HepG2 (cell line): ENCODE results near the gene NDE1. TPM values are rescaled to one million over a fixed set of nuclear protein-coding genes. Genes with fewer than 3 reads are reported as not detected.

Experiments used
- ATAC-seq: fragments of 200-7000 bp; cut with Tn5 transposase; 3 replicates; pipeline ENCODE4 v1.9.1; 2020; ENCODE audit warnings: mild to moderate bottlenecking, moderate library complexity
- BruUV-seq: library from RNA; stranded (reverse); fragments of 400-500 nt; replicated peaks from 2 replicates; lab custom pipeline; 2021; lab: Mats Ljungman, UMichigan
- CTCF ChIA-PET: fragments of 300-600 bp; formaldehyde crosslinking; extraction: SDS; loops from one replicate; lab custom pipeline; 2021; ENCODE audit warnings: low total read pairs, inconsistent platforms, low intra/inter-chr PET ratio; lab: Yijun Ruan, JAX
- POLR2A ChIA-PET: fragments of 350-600 bp; sonication (Branson Sonifier 250); formaldehyde crosslinking; loops from one replicate; lab custom pipeline; 2020; ENCODE audit warnings: antibody characterized with exemption, inconsistent platforms; lab: Yijun Ruan, JAX
- DNase-seq: peaks from one replicate; pipeline ENCODE4 v3.0.0-alpha.2; 2015; ENCODE audit warnings: low spot score
- FAIRE-seq: peaks from 3 replicates; lab custom pipeline; 2011; peaks lifted over from hg19 to GRCh38; lab: Jason Lieb, UNC
- H2AFZ ChIP-seq: one replicate; pipeline ENCODE4 v1.6.1; 2011; ENCODE audit warnings: low read length, inconsistent platforms
- H3K27ac ChIP-seq: fragments of 300-600 bp; 3 replicates; pipeline ENCODE4 v1.8.0; 2011; ENCODE audit warnings: mixed run types, mild to moderate bottlenecking, mixed read lengths, low read length, inconsistent platforms; ENCODE audit not compliant: insufficient read depth; ENCODE audit errors: extremely low read length
- H3K27me3 ChIP-seq, 2 experiments: fragments of 200-600 bp in 1 of 2; 2 replicates in 1 of 2; 3 replicates in 1 of 2; pipeline versions ENCODE4 v1.6.0 to v1.8.0; 2011; ENCODE audit warnings: low read length in 2 of 2, mild to moderate bottlenecking in 2 of 2, moderate library complexity in 2 of 2, inconsistent platforms in 1 of 2; ENCODE audit not compliant: insufficient read depth in 2 of 2, control insufficient read depth in 1 of 2
- H3K36me3 ChIP-seq, 2 experiments: fragments of 200-600 bp in 1 of 2; replicated peaks in 1 of 2; 2 replicates in 1 of 2; 3 replicates in 1 of 2; pipeline versions ENCODE4 v1.5.1 to v1.8.0; 2011; ENCODE audit warnings: low read length in 2 of 2, inconsistent platforms in 1 of 2; ENCODE audit not compliant: insufficient read depth in 2 of 2, control insufficient read depth in 1 of 2
- H3K4me1 ChIP-seq: 2 replicates; pipeline ENCODE4 v1.5.1; 2012; ENCODE audit warnings: low read length, inconsistent platforms; ENCODE audit not compliant: insufficient read depth
- H3K4me2 ChIP-seq: 2 replicates; pipeline ENCODE4 v1.6.0; 2011; ENCODE audit warnings: low read depth, low read length, inconsistent platforms
- H3K4me3 ChIP-seq, 3 experiments: fragments of 200-600 bp in 1 of 3; sonication (generic), shearing (Covaris generic) in 1 of 3; replicated peaks in 1 of 3; 2 replicates each; pipeline ENCODE4 v1.5.1; 2011 to 2016; ENCODE audit warnings: low read length in 3 of 3, inconsistent platforms in 2 of 3, low read depth in 2 of 3, mild to moderate bottlenecking in 2 of 3, control low read depth in 1 of 3, mixed read lengths in 1 of 3; ENCODE audit not compliant: insufficient read depth in 1 of 3
- H3K79me2 ChIP-seq: one replicate; pipeline ENCODE4 v1.6.1; 2011; ENCODE audit warnings: low read length, inconsistent platforms; ENCODE audit not compliant: insufficient read depth
- H3K9ac ChIP-seq: 2 replicates; pipeline ENCODE4 v1.6.0; 2011; ENCODE audit warnings: mild to moderate bottlenecking, low read depth, low read length, inconsistent platforms; ENCODE audit not compliant: insufficient read depth
- H3K9me3 ChIP-seq: 2 replicates; pipeline ENCODE4 v1.5.1; 2012; ENCODE audit warnings: mild to moderate bottlenecking, low read length
- H4K20me1 ChIP-seq: 2 replicates; pipeline ENCODE4 v1.6.0; 2011; ENCODE audit warnings: inconsistent platforms, mild to moderate bottlenecking, low read length, moderate library complexity; ENCODE audit not compliant: insufficient read depth
- KDM5A ChIP-seq: fragments of 200-600 bp; sonication (generic); IDR thresholded peaks from 2 replicates; pipeline ENCODE4 v1.7.0; 2018; ENCODE audit warnings: antibody characterized with exemption, mild to moderate bottlenecking, low read length, borderline replicate concordance
- ZBTB40 ChIP-seq, 2 experiments: fragments of 450-650 bp in 1 of 2; sonication (generic) in 1 of 2; formaldehyde crosslinking in 1 of 2; IDR thresholded peaks; 2 replicates each; pipeline versions ENCODE4 v1.6.1 to v1.8.0; 2016 to 2022; ENCODE audit warnings: antibody characterized with exemption in 1 of 2, mild to moderate bottlenecking in 1 of 2, missing genetic modification reagents in 1 of 2
- ZHX2 ChIP-seq, 2 experiments: sonication (generic) in 1 of 2; formaldehyde crosslinking in 1 of 2; IDR thresholded peaks; 2 replicates each; pipeline versions ENCODE4 v1.6.1 to v1.9.0; 2014 to 2022; ENCODE audit warnings: antibody characterized with exemption in 1 of 2, borderline replicate concordance in 1 of 2, inconsistent platforms in 1 of 2, low read depth in 1 of 2, missing genetic modification reagents in 1 of 2
- WGBS: methylation state at CpG from one replicate; pipeline ENCODE4 v1.1.6; 2017; ENCODE audit warnings: low lambda C conversion rate; 5-methylcytosine and 5-hydroxymethylcytosine counted together
- in situ Hi-C: cut with HindIII; loops from 2 replicates; pipeline ENCODE4 v1.10.0; 2017; ENCODE audit warnings: low pct_unique_long_range_greater_than_20kb; ENCODE audit not compliant: extremely low pct_ligation_motif_present
- intact Hi-C: fragments of 100-400 bp; cut with micrococcal nuclease; formaldehyde crosslinking; loops from one replicate; pipeline ENCODE4 v1.10.0; 2022; ENCODE audit not compliant: unreplicated experiment
- polyA plus RNA-seq, 8 experiments: library from polyadenylated mRNA; depleted of rRNA in 3 of 8; stranded (reverse) in 7 of 8; unstranded in 1 of 8; fragments of >200 nt; fragmentation: Illumina TruSeq in 4 of 8; extraction: Trizol in 4 of 8; gene quantifications; 2 replicates each; pipeline versions ENCODE4 v1.2.1 to v1.2.3, GENCODE V29; 2011 to 2016; ENCODE audit warnings: low read depth in 4 of 8, missing spikeins in 1 of 8, mixed read lengths in 1 of 8; ENCODE audit not compliant: insufficient read depth in 1 of 8
- total RNA-seq, 5 experiments: library from RNA; depleted of rRNA; stranded (reverse); fragments of >200 nt; fragmentation: Illumina TruSeq; extraction: Trizol; gene quantifications; 2 replicates each; pipeline ENCODE4 v1.2.3, GENCODE V29; 2016; ENCODE audit warnings: low read depth in 1 of 5

Gene NDE1
- total and polyA plus RNA-seq, 2 of the 13 experiments (the other 11 are each of a cell fraction or from before 2014, with no cell fraction given) = 40.9 to 72.5 TPM

GRCh38 chr16:15752717-15753488, 102.9 kb downstream of the NDE1 start (continued):
- TF ChIP-seq ZHX2 (IDR thresholded peaks at IDR 0.05; ENCODE audit: low read depth) (no peak), ZHX2 (CRISPR knock-in tag; IDR thresholded peaks at IDR 0.05; ENCODE audit: borderline replicate concordance) (no peak), KDM5A (no peak)

GRCh38 chr16:15754821-15755534, 104.9 kb downstream of the NDE1 start:
- no peaks in the 10 kb centered on the region for H3K36me3 ChIP-seq
- no peaks in the 10 kb centered on the region for H3K4me1 ChIP-seq
- no peaks in the 10 kb centered on the region for H3K79me2 ChIP-seq
- no peak overlapping the region for H3K4me2 ChIP-seq
- no peak for FAIRE-seq
- ATAC-seq = no peak
- H4K20me1 ChIP-seq = no peaks in the 10 kb centered on the region
- no peak overlapping the region for H3K27ac ChIP-seq
- intact Hi-C loops = no loop called here
- BruUV-seq = no TSS peak
- H3K9me3 ChIP-seq = no peaks in the 10 kb centered on the region
- no peak for DNase-seq
- no peak overlapping the region for H2AFZ ChIP-seq
- ChIA-PET CTCF (no interaction called here), POLR2A (no interaction called here)
- no peak overlapping the region for H3K9ac ChIP-seq
- 32% methylated on average over 8 of the region's 8 CpGs for WGBS
- peaks cover 0 to 13% of the 10 kb centered on the region in 2 experiments; a peak in 1 of 5 replicates for H3K27me3 ChIP-seq
- in situ Hi-C loops = no loop called here
- H3K4me3 ChIP-seq = no peak overlapping the region
- TF ChIP-seq ZBTB40 (IDR thresholded peaks at IDR 0.05) (peak; percentile 54; the same call in 1 of the 2 replicates), ZBTB40 (CRISPR knock-in tag; IDR thresholded peaks at IDR 0.05) (peak; percentile 98)
